ENCODE measurements around the gene SUSD3. TPM values are rescaled to one million over a fixed set of nuclear protein-coding genes. Genes with fewer than 3 reads are reported as not detected.
"Not testable (repeated sequence)": the region's sequence is repeated elsewhere in the genome, so short reads cannot be mapped to it uniquely, and the experiment has no call there.

The SUSD3 gene
- polyA plus RNA-seq, 6 donors from 2014 or later = 35.3 to 70.1 (median 52.5) TPM

GRCh38 chr9:93111371-93112115 is 53.0 kb downstream of the SUSD3 start:
- ATAC-seq (ENCODE audit: low read depth in 2 of 2) (peak; percentile 49 to 52), DNase-seq (no peak)
- peak overlapping the region in 1 of 6 donors; percentile 32 for H3K27ac Mint-ChIP-seq
- H3K36me3 Mint-ChIP-seq = peaks cover 0 to 8% of the 10 kb centered on the region in 2 donors
- H3K27me3 Mint-ChIP-seq = no peaks in the 10 kb centered on the region
- H3K4me1 Mint-ChIP-seq = peaks cover 21 to 41% (median 30%) of the 10 kb centered on the region in 3 donors
- no peaks in the 10 kb centered on the region for H3K9me3 Mint-ChIP-seq
- H3K4me3 Mint-ChIP-seq = peak overlapping the region in 2 of 8 donors; percentile 6 to 44

GRCh38 chr9:93112116-93112863 is 53.8 kb downstream of the SUSD3 start:
- H3K4me1 Mint-ChIP-seq = peaks cover 21 to 41% (median 28%) of the 10 kb centered on the region in 3 donors
- peak overlapping the region in 2 of 8 donors; percentile 6 to 40 for H3K4me3 Mint-ChIP-seq
- H3K9me3 Mint-ChIP-seq = no peaks in the 10 kb centered on the region
- no peak overlapping the region for H3K27ac Mint-ChIP-seq
- peaks cover 0 to 8% of the 10 kb centered on the region in 2 donors for H3K36me3 Mint-ChIP-seq
- DNase-seq (no peak), ATAC-seq (ENCODE audit: low read depth in 2 of 2) (no peak)
- no peaks in the 10 kb centered on the region for H3K27me3 Mint-ChIP-seq

GRCh38 chr9:93112864-93113389 is 54.4 kb downstream of the SUSD3 start:
- no peak for DNase-seq
- no peak for ATAC-seq (ENCODE audit: low read depth in 2 of 2)
- peaks cover 19 to 41% (median 25%) of the 10 kb centered on the region in 3 donors for H3K4me1 Mint-ChIP-seq
- H3K27ac Mint-ChIP-seq = no peak overlapping the region
- H3K27me3 Mint-ChIP-seq = no peaks in the 10 kb centered on the region
- H3K9me3 Mint-ChIP-seq = no peaks in the 10 kb centered on the region
- H3K36me3 Mint-ChIP-seq = peaks cover 0 to 8% of the 10 kb centered on the region in 2 donors
- peak overlapping the region in 1 of 8 donors; percentile 40 for H3K4me3 Mint-ChIP-seq

- H3K27ac Mint-ChIP-seq = peak overlapping the region in 2 of 6 donors; percentile 53 to 82
- H3K36me3 Mint-ChIP-seq = peaks cover 0 to 8% of the 10 kb centered on the region in 2 donors
- ATAC-seq (ENCODE audit: low read depth in 2 of 2) (no peak), DNase-seq (no peak)
- H3K27me3 Mint-ChIP-seq = no peaks in the 10 kb centered on the region
- no peaks in the 10 kb centered on the region for H3K9me3 Mint-ChIP-seq
- H3K4me1 Mint-ChIP-seq = peaks cover 22 to 36% (median 24%) of the 10 kb centered on the region in 3 donors
- H3K4me3 Mint-ChIP-seq = no peak overlapping the region
Measured at GRCh38 chr9:93114169-93114983, 55.9 kb downstream of the SUSD3 start.

- no peaks in the 10 kb centered on the region for H3K9me3 Mint-ChIP-seq
- H3K36me3 Mint-ChIP-seq = peaks cover 0 to 8% of the 10 kb centered on the region in 2 donors
- H3K4me1 Mint-ChIP-seq = peaks cover 28 to 40% (median 28%) of the 10 kb centered on the region in 3 donors
- DNase-seq = no peak
- peak overlapping the region in 3 of 6 donors; percentile 15 to 83 (median 53) for H3K27ac Mint-ChIP-seq
- H3K4me3 Mint-ChIP-seq = no peak overlapping the region
- H3K27me3 Mint-ChIP-seq = no peaks in the 10 kb centered on the region
- no peak for ATAC-seq (ENCODE audit: low read depth in 2 of 2)
Measured at GRCh38 chr9:93114984-93115335, 56.5 kb downstream of the SUSD3 start.

GRCh38 chr9:93115486-93116071 is 57.1 kb downstream of the SUSD3 start:
- H3K9me3 Mint-ChIP-seq = no peaks in the 10 kb centered on the region

GRCh38 chr9:93116072-93116961 is 57.8 kb downstream of the SUSD3 start:
- no peak for DNase-seq
- Mint-ChIP-seq H3K4me3 (no peak overlapping the region), H3K4me1 (peaks cover 21 to 40% (median 21%) of the 10 kb centered on the region in 3 donors), H3K36me3 (no peaks in the 10 kb centered on the region), H3K9me3 (no peaks in the 10 kb centered on the region), H3K27me3 (no peaks in the 10 kb centered on the region), H3K27ac (peak overlapping the region in 1 of 6 donors; percentile 65)
- ATAC-seq (ENCODE audit: low read depth in 2 of 2) = no peak

More at GRCh38 chr9:93115486-93116071, 57.1 kb downstream of the SUSD3 start:
- H3K4me3 Mint-ChIP-seq = no peak overlapping the region
- H3K36me3 Mint-ChIP-seq = peaks cover 0 to 7% of the 10 kb centered on the region in 2 donors
- H3K27ac Mint-ChIP-seq = peak overlapping the region in 1 of 6 donors; percentile 65
- DNase-seq = no peak
- no peak for ATAC-seq (ENCODE audit: low read depth in 2 of 2)
- no peaks in the 10 kb centered on the region for H3K27me3 Mint-ChIP-seq
- peaks cover 28 to 40% (median 28%) of the 10 kb centered on the region in 3 donors for H3K4me1 Mint-ChIP-seq

- ATAC-seq (ENCODE audit: low read depth in 2 of 2); H3K36me3 Mint-ChIP-seq; H3K27me3 Mint-ChIP-seq; H3K9me3 Mint-ChIP-seq; DNase-seq; H3K4me3 Mint-ChIP-seq: not testable (repeated sequence)
- H3K27ac Mint-ChIP-seq = peak overlapping the region in 2 of 6 donors; percentile 41 to 78
- peaks cover 18 to 31% (median 24%) of the 10 kb centered on the region in 3 donors for H3K4me1 Mint-ChIP-seq
Measured at GRCh38 chr9:93117521-93117920, 59.0 kb downstream of the SUSD3 start.

GRCh38 chr9:93117924-93118862 is 59.7 kb downstream of the SUSD3 start:
- no peak overlapping the region for H3K4me3 Mint-ChIP-seq
- ATAC-seq (ENCODE audit: low read depth in 2 of 2) = no peak
- H3K27me3 Mint-ChIP-seq = no peaks in the 10 kb centered on the region
- peak overlapping the region in 2 of 6 donors; percentile 41 to 78 for H3K27ac Mint-ChIP-seq
- no peaks in the 10 kb centered on the region for H3K36me3 Mint-ChIP-seq
- peaks cover 18 to 29% (median 24%) of the 10 kb centered on the region in 3 donors for H3K4me1 Mint-ChIP-seq
- no peaks in the 10 kb centered on the region for H3K9me3 Mint-ChIP-seq
- DNase-seq = no peak

- H3K9me3 Mint-ChIP-seq = no peaks in the 10 kb centered on the region
- DNase-seq (no peak), ATAC-seq (ENCODE audit: low read depth in 2 of 2) (no peak)
- peaks cover 18 to 29% (median 24%) of the 10 kb centered on the region in 3 donors for H3K4me1 Mint-ChIP-seq
- H3K27me3 Mint-ChIP-seq = no peaks in the 10 kb centered on the region
- H3K4me3 Mint-ChIP-seq = peak overlapping the region in 4 of 8 donors; percentile 17 to 87 (median 52)
- H3K27ac Mint-ChIP-seq = peak overlapping the region in 5 of 6 donors; percentile 27 to 98 (median 84)
- H3K36me3 Mint-ChIP-seq = no peaks in the 10 kb centered on the region
Measured at GRCh38 chr9:93118863-93119702, 60.6 kb downstream of the SUSD3 start.

GRCh38 chr9:93119703-93119952 is 61.1 kb downstream of the SUSD3 start:
- Mint-ChIP-seq H3K9me3 (no peaks in the 10 kb centered on the region), H3K4me1 (peaks cover 18 to 29% (median 24%) of the 10 kb centered on the region in 3 donors), H3K36me3 (no peaks in the 10 kb centered on the region), H3K27me3 (no peaks in the 10 kb centered on the region), H3K4me3 (peak overlapping the region in 6 of 8 donors; percentile 17 to 88 (median 68)), H3K27ac (peak overlapping the region in 5 of 6 donors; percentile 84 to 98 (median 94))
- no peak for ATAC-seq (ENCODE audit: low read depth in 2 of 2)
- DNase-seq = no peak
